Amniotic epithelial cell (primary cell): Measurements from ENCODE around the gene FAM240A.

Experiments
- DNase-seq: peaks from one replicate; pipeline ENCODE4 v3.0.0-alpha.2; 2010; ENCODE audit warnings: low read depth

Gene FAM240A

GRCh38 chr3:46662771-46663551 lies 50.6 kb downstream of the FAM240A start:
- DNase-seq = peak; percentile 26

- peak; percentile 8 for DNase-seq
Measured at GRCh38 chr3:46663591-46664135, 51.3 kb downstream of the FAM240A start.

- DNase-seq = no peak
Measured at GRCh38 chr3:46664188-46664970, 52.1 kb downstream of the FAM240A start.

- no peak for DNase-seq
Measured at GRCh38 chr3:46664971-46665762, 52.8 kb downstream of the FAM240A start.

GRCh38 chr3:46665763-46666452 lies 53.6 kb downstream of the FAM240A start:
- DNase-seq = no peak

GRCh38 chr3:46666453-46666845 lies 54.1 kb downstream of the FAM240A start:
- DNase-seq = no peak

GRCh38 chr3:46667061-46667621 lies 54.8 kb downstream of the FAM240A start:
- DNase-seq = no peak

GRCh38 chr3:46667657-46668056 lies 55.3 kb downstream of the FAM240A start:
- no peak for DNase-seq

GRCh38 chr3:46668116-46668515 lies 55.8 kb downstream of the FAM240A start:
- no peak for DNase-seq

- no peak for DNase-seq
Measured at GRCh38 chr3:46668591-46668990, 56.3 kb downstream of the FAM240A start.

- no peak for DNase-seq
Measured at GRCh38 chr3:46669191-46669999, 57.1 kb downstream of the FAM240A start.

- DNase-seq = no peak
Measured at GRCh38 chr3:46670000-46670890, 57.9 kb downstream of the FAM240A start.

GRCh38 chr3:46670891-46671427 lies 58.6 kb downstream of the FAM240A start:
- DNase-seq = no peak

GRCh38 chr3:46671541-46672348 lies 59.4 kb downstream of the FAM240A start:
- DNase-seq = no peak

- no peak for DNase-seq
Measured at GRCh38 chr3:46672349-46672695, 60.0 kb downstream of the FAM240A start.

- DNase-seq = no peak
Measured at GRCh38 chr3:46673151-46674030, 61.1 kb downstream of the FAM240A start.
